Breast epithelium (tissue), 3 donors: Measurements from ENCODE around the gene PARVB.

Source experiments
- CTCF ChIP-seq, 3 donors: fragments of 450-650 bp; IDR thresholded peaks; one replicate each; pipeline ENCODE4 v1.5.1; 2016 to 2017; ENCODE audit warnings: antibody characterized with exemption in 3 of 3, mild to moderate bottlenecking in 3 of 3, moderate library complexity in 3 of 3
- POLR2A ChIP-seq: fragments of 450-650 bp; IDR thresholded peaks from one replicate; pipeline ENCODE4 v1.6.1; 2016; ENCODE audit warnings: antibody characterized with exemption, mild to moderate bottlenecking, moderate library complexity

GRCh38 chr22:44179989-44180705, 156.0 kb downstream of the PARVB start:
- no peak for TF ChIP-seq CTCF (IDR thresholded peaks at IDR 0.05)
- TF ChIP-seq POLR2A: no peak
